Measurements from ENCODE around the gene COQ7. TPM values are rescaled to one million over a fixed set of nuclear protein-coding genes. Genes with fewer than 3 reads are reported as not detected.
A peak's percentile ranks its signal among the peaks of the same experiment; 100 is the strongest.

The COQ7 gene
- total RNA-seq, 4 donors from 2014 or later, result 18.1 to 40.4 (median 27.1) TPM

- H3K36me3 ChIP-seq, result no peaks in the 10 kb centered on the region
- H3K27me3 ChIP-seq, result no peaks in the 10 kb centered on the region
- peak within 1 kb of the TSS; percentile 93 to 96 (median 96) for H3K27ac ChIP-seq
- H3K4me1 ChIP-seq, result peaks cover 40 to 56% (median 44%) of the 10 kb centered on the region in 4 donors
- no peaks in the 10 kb centered on the region for H3K9me3 ChIP-seq
- intact Hi-C loops (cut with DNase I; ENCODE audit: low total_unique reads), result no loop called here
- TF ChIP-seq CTCF (IDR thresholded peaks at IDR 0.05) (peak in 3 of 5 experiments; percentile 8 to 36 (median 32)), POLR2A (IDR thresholded peaks at IDR 0.05) (peak; percentile 90), POLR2AphosphoS5 (IDR thresholded peaks at IDR 0.05) (peak; percentile 70 to 88 (median 83)), EP300 (IDR thresholded peaks at IDR 0.05; ENCODE audit: low read depth) (no peak)
- WGBS, 2 donors (ENCODE audit: low coverage in 1 of 2), result 1% methylated on average over 19 to 51 of the region's 74 CpGs
- H3K4me3 ChIP-seq, result peak within 1 kb of the TSS; percentile 51 to 87 (median 81)
- in situ Hi-C loops (cut with MboI; ENCODE audit: low pct_ligation_motif_present in 1 of 4, low pct_unique_long_range_greater_than_20kb in 1 of 4, low sequenced_read_pairs in 3 of 4), result no loop called here
- peak; percentile 84 for DNase-seq
Measured at GRCh38 chr16:19113577-19114358, 46.4 kb downstream of the COQ7 start, which contains the start of gene ITPRIPL2. Gene ITPRIPL2, plus strand, starts transcription at chr16:19113964. Its CDS starts 498 bp downstream, at chr16:19114462.

DNA sequence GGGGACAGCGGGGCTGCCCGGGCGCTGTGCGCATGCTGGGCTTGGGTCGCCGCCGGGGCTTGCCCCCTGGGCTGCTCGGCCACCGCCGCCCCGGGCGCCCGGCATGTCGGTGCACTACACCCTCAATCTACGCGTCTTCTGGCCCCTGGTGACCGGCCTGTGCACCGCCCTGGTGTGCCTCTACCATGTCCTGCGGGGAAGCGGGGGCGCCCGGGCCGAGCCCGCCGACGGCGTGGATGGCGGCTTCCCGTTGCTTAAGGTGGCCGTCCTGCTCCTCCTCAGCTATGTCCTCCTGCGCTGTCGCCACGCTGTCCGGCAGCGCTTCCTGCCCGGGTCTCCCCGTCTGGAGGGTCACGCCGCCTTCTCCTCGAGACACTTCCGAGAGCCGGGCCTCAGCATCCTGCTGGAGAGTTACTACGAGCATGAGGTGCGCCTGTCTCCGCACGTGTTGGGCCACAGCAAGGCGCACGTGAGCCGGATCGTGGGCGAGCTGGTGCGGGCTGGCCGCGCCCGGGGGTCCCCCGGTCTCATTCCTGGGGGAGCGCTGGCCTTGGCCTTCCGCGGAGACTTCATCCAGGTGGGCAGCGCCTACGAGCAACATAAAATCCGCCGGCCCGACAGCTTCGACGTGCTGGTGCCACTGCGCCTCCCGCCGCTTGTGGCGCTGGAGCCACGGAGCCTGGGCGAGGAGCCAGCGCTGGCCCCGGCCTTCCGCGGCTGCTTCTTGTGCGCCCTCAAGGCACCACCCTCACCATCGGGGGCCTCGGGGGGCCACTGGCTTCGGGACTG lies 47.1 kb downstream of the COQ7 start:
- in situ Hi-C loops (cut with MboI; ENCODE audit: low pct_ligation_motif_present in 1 of 4, low pct_unique_long_range_greater_than_20kb in 1 of 4, low sequenced_read_pairs in 3 of 4), result no loop called here
- Histone ChIP-seq H3K9me3 (no peaks in the 10 kb centered on the region), H3K36me3 (no peaks in the 10 kb centered on the region), H3K27ac (peak overlapping the region; percentile 93 to 96 (median 96)), H3K27me3 (no peaks in the 10 kb centered on the region), H3K4me3 (peak overlapping the region; percentile 51 to 87 (median 81)), H3K4me1 (peaks cover 40 to 63% (median 50%) of the 10 kb centered on the region in 4 donors)
- peak; percentile 69 for DNase-seq
- intact Hi-C loops (cut with DNase I; ENCODE audit: low total_unique reads), result no loop called here
- WGBS, 2 donors (ENCODE audit: low coverage in 1 of 2), result 39% methylated on average over 48 of the region's 80 CpGs; no CpG with 5 or more reads in 1 of the 2 donors
- TF ChIP-seq POLR2A (IDR thresholded peaks at IDR 0.05), result no peak
- TF ChIP-seq POLR2AphosphoS5 (IDR thresholded peaks at IDR 0.05), result peak; percentile 12 to 51 (median 38)
- TF ChIP-seq EP300 (IDR thresholded peaks at IDR 0.05; ENCODE audit: low read depth), result no peak
- peak in 4 of 5 experiments; percentile 7 to 25 (median 10) for TF ChIP-seq CTCF (IDR thresholded peaks at IDR 0.05)

DNA sequence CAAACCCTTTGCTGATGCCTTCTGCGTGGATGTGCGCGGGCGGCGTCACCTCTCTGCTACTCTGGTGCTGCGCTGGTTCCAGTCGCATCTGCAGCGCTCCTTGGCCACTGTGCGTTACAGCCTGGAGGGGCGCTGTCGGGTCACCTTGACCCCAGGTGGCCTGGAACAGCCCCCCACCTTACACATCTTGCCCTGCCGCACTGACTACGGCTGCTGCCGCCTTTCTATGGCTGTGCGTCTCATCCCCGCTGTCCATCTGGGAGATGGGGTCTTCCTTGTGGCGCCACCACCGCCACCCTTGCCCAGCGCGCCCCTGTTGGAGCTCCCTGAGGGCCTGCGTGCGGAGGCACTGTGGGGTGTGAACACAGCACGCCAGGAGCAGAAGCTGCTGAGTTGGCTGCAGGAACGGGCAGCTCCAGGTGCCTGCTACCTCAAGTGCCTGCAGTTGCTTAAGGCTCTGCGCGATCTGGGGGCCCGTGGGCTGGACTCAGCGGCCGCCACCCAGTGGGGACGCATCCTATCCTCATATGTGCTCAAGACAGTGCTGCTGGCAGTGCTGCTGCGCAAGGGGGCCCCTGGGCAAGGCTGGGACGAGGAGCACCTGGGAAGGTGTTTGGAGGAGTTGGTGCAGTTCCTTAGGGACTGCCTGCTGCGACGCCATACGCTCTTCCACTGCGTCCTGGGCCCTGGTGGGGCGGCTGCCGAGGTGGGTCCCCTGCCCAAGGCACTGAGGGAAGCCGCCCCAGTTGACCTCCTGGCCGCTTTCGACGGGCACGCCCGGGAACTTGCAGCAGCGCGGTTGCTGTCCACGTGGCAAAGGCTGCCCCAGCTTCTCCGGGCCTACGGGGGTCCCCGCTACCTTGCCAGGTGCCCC lies 48.0 kb downstream of the COQ7 start:
- in situ Hi-C loops (cut with MboI; ENCODE audit: low pct_ligation_motif_present in 1 of 4, low pct_unique_long_range_greater_than_20kb in 1 of 4, low sequenced_read_pairs in 3 of 4), result no loop called here
- Histone ChIP-seq H3K27ac (peak overlapping the region; percentile 93 to 96 (median 96)), H3K36me3 (no peaks in the 10 kb centered on the region), H3K27me3 (no peaks in the 10 kb centered on the region), H3K4me1 (peaks cover 40 to 70% (median 53%) of the 10 kb centered on the region in 4 donors), H3K9me3 (no peaks in the 10 kb centered on the region), H3K4me3 (peak overlapping the region; percentile 51 to 87 (median 81))
- TF ChIP-seq POLR2A (IDR thresholded peaks at IDR 0.05) (no peak), CTCF (IDR thresholded peaks at IDR 0.05) (peak in 3 of 5 experiments; percentile 0 to 13 (median 6))
- WGBS, 2 donors (ENCODE audit: low coverage in 1 of 2), result 84% methylated on average over 43 of the region's 50 CpGs; no CpG with 5 or more reads in 1 of the 2 donors
- intact Hi-C loops (cut with DNase I; ENCODE audit: low total_unique reads), result no loop called here
- no peak for DNase-seq

All from transverse colon (tissue), 4 donors.